Cardiac muscle cell (in vitro differentiated cells and primary cell): ENCODE results near the gene HDAC7. TPM values are rescaled to one million over a fixed set of nuclear protein-coding genes. Genes with fewer than 3 reads are reported as not detected.

Source experiments
- DNase-seq, 2 donors: peaks; one replicate each; pipeline versions ENCODE4 v3.0.0 to v3.0.0-alpha.2; 2010 to 2017; ENCODE audit warnings: low read depth in 1 of 2, low spot score in 1 of 2
- H3K27ac ChIP-seq: fragments of 200-600 bp; sonication (generic); 2 replicates; pipeline ENCODE4 v1.5.1; 2016
- H3K27me3 ChIP-seq: fragments of 200-600 bp; sonication (generic); 2 replicates; pipeline ENCODE4 v1.6.0; 2016; ENCODE audit warnings: control low read depth
- H3K36me3 ChIP-seq: fragments of 200-600 bp; sonication (generic); 2 replicates; pipeline ENCODE4 v1.5.1; 2016; ENCODE audit warnings: control low read depth
- H3K4me1 ChIP-seq: fragments of 200-600 bp; sonication (generic); 2 replicates; pipeline ENCODE4 v1.8.1; 2017; ENCODE audit warnings: low read depth, mild to moderate bottlenecking, mixed run types
- H3K4me3 ChIP-seq: fragments of 200-600 bp; sonication (generic); 2 replicates; pipeline ENCODE4 v1.5.1; 2016; ENCODE audit warnings: mild to moderate bottlenecking
- H3K9me3 ChIP-seq: fragments of 200-600 bp; sonication (generic); 2 replicates; pipeline ENCODE4 v1.5.1; 2017; ENCODE audit warnings: low read depth, mild to moderate bottlenecking, control low read depth
- CTCF ChIP-seq: IDR thresholded peaks from 2 replicates; pipeline ENCODE4 v1.5.1; 2012; ENCODE audit warnings: low read depth, mild to moderate bottlenecking, low read length
- polyA plus RNA-seq: library from polyadenylated mRNA; unstranded; fragments of >200 nt; fragmentation: Nextera tagmentation; extraction: Ambion mirVana; gene quantifications from 2 replicates; pipeline ENCODE4 v1.2.1, GENCODE V29; 2016
- total RNA-seq: library from RNA; depleted of rRNA; stranded (reverse); fragments of >200 nt; gene quantifications from 2 replicates; pipeline ENCODE4 v1.2.3, GENCODE V29; 2016

Gene HDAC7
- total and polyA plus RNA-seq, 2 experiments from 2014 or later: 43.7 to 93.0 TPM

DNA sequence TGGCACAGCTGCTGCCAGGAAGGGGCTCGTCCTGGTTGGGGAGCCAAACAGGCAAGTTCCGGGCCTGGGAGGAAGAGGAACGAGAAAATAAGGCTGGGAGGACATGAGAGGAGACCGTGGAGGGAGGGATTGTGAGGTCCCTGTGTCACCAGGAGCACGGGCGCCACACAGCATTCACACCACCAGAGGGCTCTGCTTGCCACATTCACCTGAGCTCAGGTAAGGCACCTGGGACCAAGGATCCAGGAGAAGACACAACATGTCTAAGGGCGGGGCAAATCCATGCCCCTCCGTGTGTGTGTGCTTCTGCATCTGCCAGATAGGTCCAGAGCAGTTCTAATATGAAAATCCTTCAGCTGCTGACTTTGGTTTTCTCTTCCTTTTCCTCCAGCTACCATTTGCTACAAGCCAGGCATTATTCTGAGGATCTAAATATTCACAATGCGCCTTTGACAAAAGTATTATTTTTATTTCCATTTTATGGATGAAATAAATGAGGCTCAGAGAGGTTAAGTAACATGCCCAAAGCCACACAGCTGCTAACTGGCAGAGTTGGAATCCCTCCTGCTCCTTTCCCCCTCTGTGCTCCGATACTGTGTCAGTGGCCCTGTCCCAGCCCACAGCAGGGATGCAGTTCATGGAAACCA is 75.6 kb downstream of the HDAC7 start:
- Histone ChIP-seq H3K36me3 (no peaks in the 10 kb centered on the region), H3K4me1 (peaks cover 11% of the 10 kb centered on the region), H3K27me3 (no peaks in the 10 kb centered on the region), H3K9me3 (no peaks in the 10 kb centered on the region), H3K27ac (no peak overlapping the region), H3K4me3 (no peak overlapping the region)
- TF ChIP-seq CTCF: peak; percentile 20
- DNase-seq: no peak

GRCh38 chr12:47743311-47743860 is 76.3 kb downstream of the HDAC7 start:
- H3K4me3 ChIP-seq: no peak overlapping the region
- no peak overlapping the region for H3K27ac ChIP-seq
- H3K9me3 ChIP-seq: no peaks in the 10 kb centered on the region
- no peaks in the 10 kb centered on the region for H3K27me3 ChIP-seq
- TF ChIP-seq CTCF: no peak
- no peaks in the 10 kb centered on the region for H3K36me3 ChIP-seq
- no peak for DNase-seq
- H3K4me1 ChIP-seq: peaks cover 11% of the 10 kb centered on the region

GRCh38 chr12:47742253-47742825 is 77.4 kb downstream of the HDAC7 start:
- Histone ChIP-seq H3K27me3 (no peaks in the 10 kb centered on the region), H3K27ac (no peak overlapping the region), H3K9me3 (no peaks in the 10 kb centered on the region), H3K4me3 (no peak overlapping the region), H3K36me3 (no peaks in the 10 kb centered on the region), H3K4me1 (peaks cover 13% of the 10 kb centered on the region)
- peak; percentile 98 for TF ChIP-seq CTCF
- DNase-seq: peak in 1 of 2 donors; percentile 38

GRCh38 chr12:47741340-47741703 is 78.4 kb downstream of the HDAC7 start:
- TF ChIP-seq CTCF: no peak
- DNase-seq: peak; percentile 28 to 68
- Histone ChIP-seq H3K27me3 (no peaks in the 10 kb centered on the region), H3K4me1 (peaks cover 19% of the 10 kb centered on the region), H3K36me3 (no peaks in the 10 kb centered on the region), H3K4me3 (no peak overlapping the region), H3K9me3 (no peaks in the 10 kb centered on the region), H3K27ac (peak overlapping the region; percentile 57)

DNA sequence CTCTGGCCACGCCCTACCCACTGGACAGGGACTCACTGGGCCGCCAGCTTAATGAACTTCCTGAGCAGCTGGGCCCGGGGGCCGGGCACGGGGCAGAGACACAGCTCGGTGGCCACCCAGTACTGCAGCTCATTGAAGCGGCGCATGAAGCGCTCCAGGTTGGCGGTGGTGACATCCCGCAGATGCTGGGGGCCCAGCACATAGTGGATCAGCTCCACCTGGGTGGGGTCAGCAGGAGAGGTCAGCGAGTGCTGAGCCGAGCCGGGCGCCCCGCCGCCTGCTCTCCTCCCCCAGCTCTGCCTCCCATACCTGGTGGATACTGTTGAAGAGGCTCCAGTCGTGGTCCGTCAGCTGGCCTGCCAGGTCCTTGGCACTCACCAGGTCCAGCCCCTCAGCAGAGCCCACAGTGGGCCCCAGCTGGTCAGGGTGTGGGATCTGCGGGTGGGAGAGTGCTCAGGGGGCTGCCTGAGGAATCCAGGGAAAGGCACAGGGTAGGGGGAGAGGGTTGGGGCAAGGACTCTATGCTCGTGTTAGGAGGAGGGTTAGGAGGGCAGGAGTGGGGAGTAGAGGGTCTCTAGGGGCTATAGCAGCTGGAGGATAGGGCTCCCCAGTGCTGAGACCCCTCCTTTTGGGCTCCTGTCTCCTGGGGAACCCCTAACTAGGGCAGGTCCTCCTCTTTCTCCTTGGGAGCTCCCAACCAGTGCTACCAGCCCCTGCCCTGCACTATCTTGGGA is 78.9 kb downstream of the HDAC7 start:
- Histone ChIP-seq H3K36me3 (no peaks in the 10 kb centered on the region), H3K9me3 (no peaks in the 10 kb centered on the region), H3K4me3 (no peak overlapping the region), H3K27ac (peak overlapping the region; percentile 57), H3K4me1 (peaks cover 19% of the 10 kb centered on the region), H3K27me3 (no peaks in the 10 kb centered on the region)
- no peak for TF ChIP-seq CTCF
- no peak for DNase-seq
